Panc1 (cell line): ENCODE results near the gene PAWR.

Experiments used
- TCF7L2 ChIP-seq: IDR thresholded peaks from 2 replicates; pipeline ENCODE4 v1.6.1; 2011; ENCODE audit warnings: mild to moderate bottlenecking, low read depth, low read length, inconsistent platforms
- TF ChIP-seq, protein P1 (sequence below): fragments of 450-650 bp; IDR thresholded peaks from 2 replicates; pipeline ENCODE4 v1.5.1; 2017; ENCODE audit warnings: mild to moderate bottlenecking

DNA sequence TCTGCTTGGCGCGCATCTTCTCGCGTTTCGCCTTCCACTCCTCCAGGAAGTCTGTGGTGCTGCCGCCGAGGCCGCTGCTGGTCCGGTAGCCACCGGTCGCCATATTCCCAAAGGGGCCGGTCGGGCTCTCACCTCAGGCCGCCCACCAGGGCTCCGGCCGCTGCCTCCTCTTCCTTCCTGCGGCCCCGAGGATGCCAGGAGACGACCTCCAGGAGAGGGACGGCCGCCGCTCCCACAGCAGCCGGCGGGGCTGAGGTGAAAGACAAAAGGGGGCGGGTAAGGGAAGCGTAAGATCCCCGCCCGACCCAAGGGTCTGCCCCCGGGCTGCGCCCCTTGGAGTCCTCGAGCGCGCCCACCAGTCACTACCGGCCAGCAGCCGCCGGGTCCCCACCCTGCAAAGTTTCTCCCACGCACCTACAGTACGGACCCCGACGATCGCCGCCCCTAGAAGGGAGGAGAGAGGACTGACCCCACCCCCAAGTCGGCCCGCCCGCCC, 574 bp downstream of the PAWR start:
- TF ChIP-seq, protein P1, sequence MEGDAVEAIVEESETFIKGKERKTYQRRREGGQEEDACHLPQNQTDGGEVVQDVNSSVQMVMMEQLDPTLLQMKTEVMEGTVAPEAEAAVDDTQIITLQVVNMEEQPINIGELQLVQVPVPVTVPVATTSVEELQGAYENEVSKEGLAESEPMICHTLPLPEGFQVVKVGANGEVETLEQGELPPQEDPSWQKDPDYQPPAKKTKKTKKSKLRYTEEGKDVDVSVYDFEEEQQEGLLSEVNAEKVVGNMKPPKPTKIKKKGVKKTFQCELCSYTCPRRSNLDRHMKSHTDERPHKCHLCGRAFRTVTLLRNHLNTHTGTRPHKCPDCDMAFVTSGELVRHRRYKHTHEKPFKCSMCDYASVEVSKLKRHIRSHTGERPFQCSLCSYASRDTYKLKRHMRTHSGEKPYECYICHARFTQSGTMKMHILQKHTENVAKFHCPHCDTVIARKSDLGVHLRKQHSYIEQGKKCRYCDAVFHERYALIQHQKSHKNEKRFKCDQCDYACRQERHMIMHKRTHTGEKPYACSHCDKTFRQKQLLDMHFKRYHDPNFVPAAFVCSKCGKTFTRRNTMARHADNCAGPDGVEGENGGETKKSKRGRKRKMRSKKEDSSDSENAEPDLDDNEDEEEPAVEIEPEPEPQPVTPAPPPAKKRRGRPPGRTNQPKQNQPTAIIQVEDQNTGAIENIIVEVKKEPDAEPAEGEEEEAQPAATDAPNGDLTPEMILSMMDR = no peak
- no peak for TF ChIP-seq TCF7L2
